AG04450 (cell line): Measurements from ENCODE around the gene PXDC1. TPM values are rescaled to one million over a fixed set of nuclear protein-coding genes. Genes with fewer than 3 reads are reported as not detected.

Experiments used
- CTCF ChIA-PET: fragments of 300-600, 350-600 bp; formaldehyde crosslinking; extraction: SDS; loops from one replicate; lab custom pipeline; 2022; ENCODE audit warnings: antibody characterized with exemption, inconsistent platforms; lab: Charles Lee
- POLR2A ChIA-PET: fragments of 350-600 bp; formaldehyde crosslinking; extraction: SDS; loops from one replicate; lab custom pipeline; 2021; ENCODE audit warnings: antibody characterized with exemption, inconsistent platforms; lab: Yijun Ruan, JAX
- DNase-seq: peaks from one replicate; pipeline ENCODE4 v3.0.0-alpha.2; 2011; ENCODE audit warnings: low read depth, low spot score
- H3K27ac ChIP-seq: one replicate; pipeline ENCODE4 v1.5.1; 2012; ENCODE audit warnings: low read depth, low read length, control low read depth
- H3K27me3 ChIP-seq: one replicate; pipeline ENCODE4 v1.6.0; 2012; ENCODE audit warnings: low read length; ENCODE audit not compliant: control insufficient read depth, insufficient read depth
- H3K4me3 ChIP-seq: 2 replicates; pipeline ENCODE4 v1.5.1; 2011; ENCODE audit warnings: mild to moderate bottlenecking, low read depth, low read length, control low read depth
- H3K9me3 ChIP-seq: 2 replicates; pipeline ENCODE4 v1.5.1; 2012; ENCODE audit warnings: low read length; ENCODE audit not compliant: control insufficient read depth, insufficient read depth
- polyA plus RNA-seq: library from polyadenylated mRNA; depleted of rRNA; stranded (reverse); fragments of >200 nt; gene quantifications from 2 replicates; pipeline ENCODE4 v1.2.3, GENCODE V29; 2011
- TF ChIP-seq, protein P1 (sequence below): IDR thresholded peaks from 2 replicates; pipeline ENCODE4 v1.5.1; 2011; ENCODE audit warnings: low read depth, low read length, control low read depth, inconsistent platforms

Gene PXDC1
- polyA plus RNA-seq, 1 experiment, result 13.5 TPM

GRCh38 chr6:3788408-3789017 is 37.0 kb upstream of the PXDC1 start:
- no peaks in the 10 kb centered on the region for H3K27me3 ChIP-seq
- ChIA-PET CTCF (interaction anchor here (1.5 kb wide), 1 partner anchor 190 kb away, joined by 5 read pairs; no protein-coding TSS in a partner anchor), POLR2A (no interaction called here)
- no peak overlapping the region for H3K4me3 ChIP-seq
- no peaks in the 10 kb centered on the region for H3K9me3 ChIP-seq
- peak overlapping the region; percentile 80 for H3K27ac ChIP-seq
- TF ChIP-seq, protein P1, sequence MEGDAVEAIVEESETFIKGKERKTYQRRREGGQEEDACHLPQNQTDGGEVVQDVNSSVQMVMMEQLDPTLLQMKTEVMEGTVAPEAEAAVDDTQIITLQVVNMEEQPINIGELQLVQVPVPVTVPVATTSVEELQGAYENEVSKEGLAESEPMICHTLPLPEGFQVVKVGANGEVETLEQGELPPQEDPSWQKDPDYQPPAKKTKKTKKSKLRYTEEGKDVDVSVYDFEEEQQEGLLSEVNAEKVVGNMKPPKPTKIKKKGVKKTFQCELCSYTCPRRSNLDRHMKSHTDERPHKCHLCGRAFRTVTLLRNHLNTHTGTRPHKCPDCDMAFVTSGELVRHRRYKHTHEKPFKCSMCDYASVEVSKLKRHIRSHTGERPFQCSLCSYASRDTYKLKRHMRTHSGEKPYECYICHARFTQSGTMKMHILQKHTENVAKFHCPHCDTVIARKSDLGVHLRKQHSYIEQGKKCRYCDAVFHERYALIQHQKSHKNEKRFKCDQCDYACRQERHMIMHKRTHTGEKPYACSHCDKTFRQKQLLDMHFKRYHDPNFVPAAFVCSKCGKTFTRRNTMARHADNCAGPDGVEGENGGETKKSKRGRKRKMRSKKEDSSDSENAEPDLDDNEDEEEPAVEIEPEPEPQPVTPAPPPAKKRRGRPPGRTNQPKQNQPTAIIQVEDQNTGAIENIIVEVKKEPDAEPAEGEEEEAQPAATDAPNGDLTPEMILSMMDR, result no peak
- DNase-seq, result no peak

- ChIA-PET POLR2A (no interaction called here), CTCF (no interaction called here)
- H3K27ac ChIP-seq, result no peak overlapping the region
- DNase-seq, result no peak
- H3K9me3 ChIP-seq, result no peaks in the 10 kb centered on the region
- no peaks in the 10 kb centered on the region for H3K27me3 ChIP-seq
- H3K4me3 ChIP-seq, result no peak overlapping the region
- TF ChIP-seq, protein P1, result no peak
Observed at GRCh38 chr6:3786141-3786540, 34.6 kb upstream of the PXDC1 start.

- H3K4me3 ChIP-seq, result no peak overlapping the region
- ChIA-PET POLR2A (no interaction called here), CTCF (no interaction called here)
- H3K27me3 ChIP-seq, result no peaks in the 10 kb centered on the region
- no peak for DNase-seq
- TF ChIP-seq, protein P1, result no peak
- H3K9me3 ChIP-seq, result no peaks in the 10 kb centered on the region
- no peak overlapping the region for H3K27ac ChIP-seq
Observed at GRCh38 chr6:3785745-3786098, 34.2 kb upstream of the PXDC1 start.

DNA sequence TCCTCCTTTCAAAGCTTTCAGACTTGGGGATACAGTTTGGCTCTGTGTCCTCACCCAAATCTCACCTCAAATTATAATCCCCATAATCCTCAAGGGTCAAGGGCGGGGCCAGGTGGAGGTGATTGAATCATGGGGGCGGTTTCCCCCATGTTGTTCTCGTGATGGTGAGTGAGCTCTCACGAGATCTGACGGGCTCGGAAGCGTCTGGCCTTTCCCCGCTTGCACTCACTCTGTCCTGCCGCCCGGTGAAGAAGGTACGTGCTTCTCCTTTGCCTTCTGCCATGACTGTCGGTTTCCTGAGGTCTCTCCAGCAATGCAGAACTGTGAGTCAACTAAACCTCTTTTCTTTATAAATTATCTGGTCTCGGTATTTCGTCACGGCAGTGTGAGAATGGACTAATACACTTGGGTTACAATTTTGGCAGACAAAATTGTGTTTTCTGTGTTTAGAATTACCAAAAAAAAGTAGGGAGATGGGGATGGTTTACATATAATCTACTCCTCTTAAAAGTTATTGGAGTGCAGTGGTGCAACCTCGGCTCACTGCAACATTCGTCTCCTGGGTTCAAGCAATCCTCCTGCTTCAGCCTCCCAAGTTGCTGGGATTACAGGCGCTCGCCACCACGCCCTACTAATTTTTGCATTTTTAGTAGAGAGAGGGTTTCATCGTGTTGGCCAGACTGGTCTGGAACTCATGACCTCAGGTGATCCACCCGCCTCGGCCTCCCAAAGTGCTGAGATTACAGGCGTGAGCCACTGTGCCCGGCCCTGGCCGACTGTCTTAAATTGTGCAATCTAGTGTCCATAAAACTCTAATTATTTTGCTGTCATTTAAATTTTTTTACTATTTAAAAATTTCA is 33.6 kb upstream of the PXDC1 start:
- ChIA-PET CTCF (no interaction called here), POLR2A (interaction anchor here (0.7 kb wide), 1 partner anchor 465 kb away, joined by 9 read pairs; no protein-coding TSS in a partner anchor)
- H3K27me3 ChIP-seq, result no peaks in the 10 kb centered on the region
- H3K27ac ChIP-seq, result no peak overlapping the region
- DNase-seq, result no peak
- TF ChIP-seq, protein P1, result no peak
- no peak overlapping the region for H3K4me3 ChIP-seq
- H3K9me3 ChIP-seq, result no peaks in the 10 kb centered on the region

DNA sequence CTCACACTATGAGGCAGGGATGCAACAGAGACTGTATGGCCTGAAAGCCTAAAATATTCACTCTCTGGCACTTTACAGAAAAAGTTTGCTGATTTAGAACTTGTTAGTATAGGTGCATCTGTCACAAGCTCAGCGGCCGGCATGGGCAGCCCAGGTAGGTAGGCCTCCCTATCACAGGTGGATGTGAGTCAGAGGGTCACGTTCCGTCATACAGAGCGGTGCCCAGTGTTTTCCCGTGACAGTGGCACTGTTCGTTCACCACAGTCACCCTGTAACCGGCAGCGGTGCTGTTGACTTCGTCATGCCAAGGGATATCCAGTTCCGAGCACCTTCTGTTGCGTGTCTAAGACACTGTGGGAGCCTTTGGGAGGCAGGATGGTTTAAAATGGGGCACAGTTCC is 32.9 kb upstream of the PXDC1 start:
- Histone ChIP-seq H3K27me3 (no peaks in the 10 kb centered on the region), H3K27ac (no peak overlapping the region), H3K4me3 (no peak overlapping the region), H3K9me3 (no peaks in the 10 kb centered on the region)
- POLR2A ChIA-PET, result interaction anchor here (0.7 kb wide), 2 partner anchors 32 to 465 kb away, joined by 7 to 9 read pairs; no protein-coding TSS in a partner anchor
- CTCF ChIA-PET, result interaction anchor here (0.6 kb wide), 1 partner anchor 35 kb away, joined by 3 read pairs; no protein-coding TSS in a partner anchor
- TF ChIP-seq, protein P1, result no peak
- DNase-seq, result no peak
